SH-SY5Y (cell line): ENCODE measurements around the gene PCBP4.

Source experiments
- GATA2 ChIP-seq: IDR thresholded peaks from 2 replicates; pipeline ENCODE4 v1.6.1; 2011; ENCODE audit warnings: mild to moderate bottlenecking, low read depth, low read length
- GATA3 ChIP-seq: IDR thresholded peaks from 2 replicates; pipeline ENCODE4 v1.6.1; 2011; ENCODE audit warnings: low read depth, mild to moderate bottlenecking, low read length, moderate library complexity

The PCBP4 gene

DNA sequence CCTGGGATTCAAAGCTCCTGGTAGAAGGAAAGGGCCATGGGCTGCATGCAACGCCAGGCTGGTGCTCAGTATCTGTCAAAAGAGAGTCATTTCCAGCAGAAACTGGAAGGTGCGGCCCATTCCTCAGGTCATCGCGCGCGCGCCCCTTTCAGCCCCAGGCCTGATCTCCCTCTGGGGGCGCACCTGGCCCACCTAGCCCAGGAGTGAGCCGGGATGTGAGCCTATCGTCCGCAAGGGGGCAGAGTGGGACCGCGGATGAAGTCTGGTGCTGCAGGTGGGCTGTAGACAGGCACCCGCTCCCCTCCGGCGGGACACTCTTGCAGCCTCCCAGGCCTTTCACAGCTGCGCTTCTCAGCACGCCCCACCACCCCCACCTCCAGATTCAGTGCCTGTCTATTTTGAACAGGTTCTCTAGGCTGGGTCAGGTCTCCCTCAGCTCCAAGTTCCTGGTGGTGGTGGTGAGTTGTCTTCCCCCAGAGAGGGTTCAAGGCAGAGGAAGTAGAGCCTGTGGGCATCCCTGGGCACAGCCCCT, 34.3 kb upstream of the PCBP4 start:
- TF ChIP-seq GATA2: no peak
- no peak for TF ChIP-seq GATA3

DNA sequence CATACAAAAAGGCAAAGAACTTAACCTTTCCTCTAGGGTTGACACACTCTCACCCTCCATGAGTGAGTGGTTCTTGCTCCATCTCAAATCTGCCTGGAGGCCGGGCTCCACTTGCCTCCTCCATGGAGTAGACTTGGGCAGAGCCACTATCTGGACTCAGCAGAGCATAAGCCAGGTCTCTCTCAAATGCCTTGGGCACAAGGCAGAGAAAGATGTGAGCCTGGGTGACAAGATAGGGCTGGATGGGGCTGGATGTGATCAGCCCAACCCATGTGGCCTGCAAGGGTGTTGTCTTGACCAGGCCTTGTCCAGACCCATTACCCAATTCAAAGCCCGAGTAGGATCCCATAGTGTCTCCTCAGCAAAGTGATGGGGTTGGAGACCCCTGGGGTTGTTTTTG, 32.6 kb upstream of the PCBP4 start:
- no peak for TF ChIP-seq GATA2
- no peak for TF ChIP-seq GATA3

DNA sequence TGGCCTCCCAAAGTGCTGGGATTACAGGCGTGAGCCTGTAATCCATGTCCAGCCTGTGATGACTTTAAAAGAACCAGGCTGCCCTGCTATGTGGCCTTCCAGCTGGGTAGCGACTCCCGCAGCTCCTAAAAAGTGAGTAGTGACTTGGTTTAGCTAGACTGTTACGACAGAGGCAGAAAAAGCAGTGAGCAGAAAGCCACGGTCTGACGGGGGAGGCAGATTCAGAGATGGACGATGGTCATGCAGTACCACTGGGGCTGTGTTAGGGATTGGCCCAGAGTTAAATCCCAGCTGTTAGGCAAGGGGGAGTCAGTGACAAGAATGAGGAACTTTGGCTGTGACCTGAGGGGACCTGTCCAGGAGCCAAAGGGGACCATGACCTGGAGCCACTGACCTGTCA, 31.5 kb upstream of the PCBP4 start:
- TF ChIP-seq GATA3: no peak
- no peak for TF ChIP-seq GATA2

GRCh38 chr3:51997935-51998596, 30.8 kb upstream of the PCBP4 start:
- TF ChIP-seq GATA3 (no peak), GATA2 (no peak)

DNA sequence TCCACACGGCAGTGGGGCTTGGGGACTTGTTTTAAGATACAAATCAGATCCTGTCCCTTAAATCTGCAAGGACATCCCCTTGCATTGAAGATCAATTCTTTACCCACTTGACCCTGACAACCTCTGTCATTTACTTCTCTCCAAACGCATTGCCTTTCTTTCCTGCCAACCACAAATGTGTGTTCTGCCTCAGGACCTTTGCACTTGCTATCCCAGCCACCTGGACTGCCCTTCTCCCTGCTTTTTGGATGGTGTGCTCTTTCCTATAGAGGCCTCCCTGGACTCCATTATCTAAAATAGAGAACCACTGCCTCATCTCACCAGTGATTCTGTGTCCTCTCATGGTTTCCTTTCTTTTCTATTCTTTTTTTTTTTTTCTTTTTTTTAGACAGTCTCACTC, 29.9 kb upstream of the PCBP4 start:
- TF ChIP-seq GATA2 (no peak), GATA3 (no peak)

DNA sequence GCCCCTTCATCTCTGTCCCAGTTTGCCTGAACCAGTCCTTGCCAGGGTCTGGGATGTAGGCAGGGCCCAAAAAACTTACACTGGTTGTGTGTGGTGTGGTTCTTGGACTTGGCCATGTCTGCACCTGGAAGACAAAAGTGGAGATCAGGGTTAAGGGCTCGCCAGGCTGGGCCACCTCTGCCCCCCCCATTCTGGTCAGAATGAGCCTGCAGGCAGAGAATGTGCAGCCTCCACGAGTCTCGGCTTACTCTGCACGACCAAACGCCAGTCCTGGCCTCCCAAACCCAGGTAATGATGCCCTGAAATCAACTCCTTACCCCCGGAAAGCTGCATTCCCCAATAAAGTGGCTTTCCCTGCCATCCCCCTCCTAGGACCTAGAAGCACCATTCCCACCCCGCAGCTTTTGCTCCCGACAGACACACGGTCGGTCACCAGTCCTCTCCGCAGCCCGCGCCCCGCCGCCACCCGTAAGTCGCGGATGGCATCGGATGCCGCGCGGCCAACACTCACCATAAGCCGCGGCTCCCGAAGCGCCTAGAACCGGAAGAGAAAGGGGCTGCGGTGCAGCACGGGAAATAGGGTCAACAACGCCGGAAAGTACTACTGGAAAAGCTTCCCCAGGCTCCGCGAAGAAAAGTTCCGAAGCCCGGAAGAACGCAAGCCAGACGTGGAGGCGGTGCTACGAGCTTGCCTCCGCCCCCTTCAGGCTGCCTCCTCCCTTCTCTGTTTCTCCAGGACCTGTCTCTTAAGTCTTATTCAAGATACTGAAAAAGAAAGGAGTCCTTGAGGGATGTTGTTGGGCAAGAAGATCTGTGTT, 28.3 kb upstream of the PCBP4 start, which contains the start of gene RPL29:
Gene RPL29, minus strand, starts transcription at position 550 of the 818 bp plus-strand sequence. Its CDS starts 434 bp downstream, at position 116.
- TF ChIP-seq GATA2 (no peak), GATA3 (no peak)

GRCh38 chr3:51994530-51994929, 27.3 kb upstream of the PCBP4 start:
- TF ChIP-seq GATA2 (no peak), GATA3 (no peak)

DNA sequence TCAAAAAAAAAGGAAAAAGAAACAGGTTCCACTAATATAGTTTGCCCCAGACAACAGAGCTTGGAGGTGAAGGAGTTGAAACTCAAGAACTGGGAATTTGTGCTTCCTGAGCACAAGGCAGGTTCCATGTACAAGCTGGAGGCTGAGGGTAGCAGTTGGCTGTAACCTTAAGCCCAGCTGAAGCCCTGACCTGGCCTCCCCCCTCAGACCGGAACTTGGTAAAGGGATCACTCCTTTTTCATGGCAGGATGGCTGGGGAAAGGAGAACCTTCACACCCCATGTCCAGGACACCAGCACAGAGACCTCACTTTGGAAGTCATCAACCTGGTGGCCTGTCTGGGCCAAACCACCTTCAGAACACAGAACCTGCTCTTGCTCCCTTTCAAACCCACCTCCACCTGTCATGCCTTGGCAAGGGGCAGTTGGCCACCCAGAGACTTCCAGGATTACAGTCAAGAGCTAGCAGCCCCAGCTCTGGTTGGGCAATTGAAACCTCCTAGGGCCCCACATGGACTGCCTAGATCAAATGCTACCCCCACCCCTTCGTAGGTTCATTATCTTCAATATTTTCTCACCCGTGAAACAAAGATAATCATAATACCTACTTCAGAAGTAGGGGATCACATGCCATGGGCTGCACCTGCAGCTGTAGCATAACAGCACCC, 24.9 kb upstream of the PCBP4 start:
- TF ChIP-seq GATA3 (no peak), GATA2 (no peak)

GRCh38 chr3:51988286-51989146, 21.3 kb upstream of the PCBP4 start:
- no peak for TF ChIP-seq GATA3
- no peak for TF ChIP-seq GATA2

DNA sequence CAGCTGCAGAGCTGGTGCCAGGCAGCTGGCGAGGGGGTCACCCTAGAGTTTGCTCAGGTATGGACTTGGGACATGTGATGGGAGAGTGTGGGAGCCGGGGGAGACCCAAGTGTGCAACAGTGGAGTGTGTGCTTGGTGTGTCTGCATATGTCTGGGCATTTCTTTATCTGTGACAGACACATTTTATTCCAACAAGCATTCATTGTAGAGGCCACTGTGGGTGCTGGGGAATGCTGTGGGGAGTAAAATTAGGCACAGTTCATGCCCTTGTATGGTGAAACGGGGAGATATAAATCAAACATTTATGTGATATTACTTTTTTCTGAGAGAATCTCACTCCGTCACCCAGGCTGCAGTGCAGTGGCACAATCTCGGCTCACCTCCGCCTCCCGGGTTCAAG, 20.3 kb upstream of the PCBP4 start:
- TF ChIP-seq GATA3 (no peak), GATA2 (no peak)

GRCh38 chr3:51986010-51986947, 19.0 kb upstream of the PCBP4 start:
- TF ChIP-seq GATA2 (no peak), GATA3 (no peak)

DNA sequence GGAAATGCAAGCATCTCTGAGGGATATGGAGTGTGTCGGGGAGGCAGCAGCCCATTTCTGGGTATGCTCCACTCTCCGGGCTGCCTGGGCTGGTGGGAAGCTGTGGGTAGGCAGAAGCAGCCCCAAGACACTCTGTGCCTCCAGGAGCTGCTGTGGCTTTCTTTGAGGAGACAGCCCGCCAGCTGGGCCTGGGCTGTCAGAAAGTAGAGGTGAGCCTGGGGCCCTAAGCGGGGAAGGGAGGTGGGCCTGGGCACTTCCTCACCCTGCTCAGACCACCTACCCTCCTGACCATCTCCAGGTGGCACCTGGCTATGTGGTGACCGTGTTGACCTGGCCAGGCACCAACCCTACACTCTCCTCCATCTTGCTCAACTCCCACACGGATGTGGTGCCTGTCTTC, 17.8 kb upstream of the PCBP4 start:
- TF ChIP-seq GATA3 (no peak), GATA2 (no peak)

DNA sequence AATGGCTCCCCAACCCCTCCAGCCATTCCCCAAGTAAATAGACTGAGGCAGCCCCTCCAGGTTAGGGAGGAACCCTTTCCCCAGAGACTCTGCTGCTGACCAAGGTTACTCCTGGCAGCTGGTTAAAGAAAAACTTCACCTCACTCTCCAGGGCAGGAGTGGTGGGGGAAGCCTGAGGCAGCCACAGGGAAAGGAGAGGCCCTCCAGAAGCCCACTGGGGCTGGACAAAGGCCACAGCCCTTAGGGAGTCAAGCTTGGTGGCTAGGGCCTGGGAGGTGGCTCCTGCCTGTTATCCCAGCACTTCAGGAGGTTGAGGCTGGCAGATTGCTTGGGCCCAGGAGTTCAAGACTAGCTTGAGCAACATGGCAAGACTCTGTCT, 17.0 kb upstream of the PCBP4 start:
- TF ChIP-seq GATA3 (no peak), GATA2 (no peak)
